ENCODE data around the gene FBXL19.

The FBXL19 gene

GRCh38 chr16:30948667-30949649, 25.6 kb downstream of the FBXL19 start, which contains the start of gene ORAI3:
Gene ORAI3, plus strand, starts transcription at chr16:30949068. Its CDS starts 222 bp downstream, at chr16:30949290.
- H3K9me3 ChIP-seq (ENCODE audit: control insufficient read depth, low read length): no peaks in the 10 kb centered on the region
- WGBS, 2 experiments (ENCODE audit: insufficient coverage in 2 of 2): 0% methylated on average over 49 to 57 of the region's 70 CpGs
- peak within 1 kb of the TSS; percentile 91 for H3K27ac ChIP-seq (ENCODE audit: low read depth, low read length, severe bottlenecking)
- H3K36me3 ChIP-seq (ENCODE audit: control insufficient read depth, insufficient read depth, low read length): peaks cover 40% of the 10 kb centered on the region
- H3K4me1 ChIP-seq (ENCODE audit: control insufficient read depth, insufficient read depth, low read length, poor library complexity, severe bottlenecking): peaks cover 26% of the 10 kb centered on the region
- peak within 1 kb of the TSS; percentile 84 for H3K4me3 ChIP-seq (ENCODE audit: extremely low read depth, insufficient read depth, low read length, poor library complexity, severe bottlenecking)

- WGBS, 2 experiments (ENCODE audit: insufficient coverage in 2 of 2): 10 to 11% methylated on average over 19 to 21 of the region's 21 CpGs
- Histone ChIP-seq H3K4me1 (ENCODE audit: control insufficient read depth, insufficient read depth, low read length, poor library complexity, severe bottlenecking) (peaks cover 27% of the 10 kb centered on the region), H3K4me3 (ENCODE audit: extremely low read depth, insufficient read depth, low read length, poor library complexity, severe bottlenecking) (peak overlapping the region; percentile 84), H3K9me3 (ENCODE audit: control insufficient read depth, low read length) (no peaks in the 10 kb centered on the region), H3K36me3 (ENCODE audit: control insufficient read depth, insufficient read depth, low read length) (peaks cover 31% of the 10 kb centered on the region), H3K27ac (ENCODE audit: low read depth, low read length, severe bottlenecking) (peak overlapping the region; percentile 86)
Observed at GRCh38 chr16:30949650-30950515, 26.5 kb downstream of the FBXL19 start.

- H3K27ac ChIP-seq (ENCODE audit: low read depth, low read length, severe bottlenecking): peak overlapping the region; percentile 86
- peaks cover 25% of the 10 kb centered on the region for H3K36me3 ChIP-seq (ENCODE audit: control insufficient read depth, insufficient read depth, low read length)
- 96 to 97% methylated on average over 5 of the region's 8 CpGs for WGBS, 2 experiments (ENCODE audit: insufficient coverage in 2 of 2)
- H3K4me1 ChIP-seq (ENCODE audit: control insufficient read depth, insufficient read depth, low read length, poor library complexity, severe bottlenecking): peaks cover 27% of the 10 kb centered on the region
- H3K4me3 ChIP-seq (ENCODE audit: extremely low read depth, insufficient read depth, low read length, poor library complexity, severe bottlenecking): peak overlapping the region; percentile 84
- H3K9me3 ChIP-seq (ENCODE audit: control insufficient read depth, low read length): no peaks in the 10 kb centered on the region
Observed at GRCh38 chr16:30950516-30951065, 27.2 kb downstream of the FBXL19 start.

GRCh38 chr16:30951193-30951592, 27.8 kb downstream of the FBXL19 start:
- Histone ChIP-seq H3K36me3 (ENCODE audit: control insufficient read depth, insufficient read depth, low read length) (peaks cover 20% of the 10 kb centered on the region), H3K4me3 (ENCODE audit: extremely low read depth, insufficient read depth, low read length, poor library complexity, severe bottlenecking) (no peak overlapping the region), H3K27ac (ENCODE audit: low read depth, low read length, severe bottlenecking) (no peak overlapping the region), H3K4me1 (ENCODE audit: control insufficient read depth, insufficient read depth, low read length, poor library complexity, severe bottlenecking) (peaks cover 27% of the 10 kb centered on the region), H3K9me3 (ENCODE audit: control insufficient read depth, low read length) (no peaks in the 10 kb centered on the region)
- WGBS, 2 experiments (ENCODE audit: insufficient coverage in 2 of 2): 89 to 90% methylated on average over 1 of the region's 1 CpG

- WGBS, 2 experiments (ENCODE audit: insufficient coverage in 2 of 2): 91 to 96% methylated on average over 3 of the region's 3 CpGs
- H3K4me3 ChIP-seq (ENCODE audit: extremely low read depth, insufficient read depth, low read length, poor library complexity, severe bottlenecking): no peak overlapping the region
- peaks cover 14% of the 10 kb centered on the region for H3K36me3 ChIP-seq (ENCODE audit: control insufficient read depth, insufficient read depth, low read length)
- peaks cover 26% of the 10 kb centered on the region for H3K4me1 ChIP-seq (ENCODE audit: control insufficient read depth, insufficient read depth, low read length, poor library complexity, severe bottlenecking)
- H3K27ac ChIP-seq (ENCODE audit: low read depth, low read length, severe bottlenecking): no peak overlapping the region
- H3K9me3 ChIP-seq (ENCODE audit: control insufficient read depth, low read length): no peaks in the 10 kb centered on the region
Observed at GRCh38 chr16:30951750-30952149, 28.4 kb downstream of the FBXL19 start.

- peaks cover 16% of the 10 kb centered on the region for H3K4me1 ChIP-seq (ENCODE audit: control insufficient read depth, insufficient read depth, low read length, poor library complexity, severe bottlenecking)
- no peaks in the 10 kb centered on the region for H3K9me3 ChIP-seq (ENCODE audit: control insufficient read depth, low read length)
- H3K4me3 ChIP-seq (ENCODE audit: extremely low read depth, insufficient read depth, low read length, poor library complexity, severe bottlenecking): no peak overlapping the region
- H3K36me3 ChIP-seq (ENCODE audit: control insufficient read depth, insufficient read depth, low read length): peaks cover 11% of the 10 kb centered on the region
- H3K27ac ChIP-seq (ENCODE audit: low read depth, low read length, severe bottlenecking): no peak overlapping the region
- 67 to 80% methylated on average over 7 to 9 of the region's 9 CpGs for WGBS, 2 experiments (ENCODE audit: insufficient coverage in 2 of 2)
Observed at GRCh38 chr16:30953111-30953510, 29.7 kb downstream of the FBXL19 start.

GRCh38 chr16:30953511-30954124, 30.2 kb downstream of the FBXL19 start:
- peaks cover 17% of the 10 kb centered on the region for H3K4me1 ChIP-seq (ENCODE audit: control insufficient read depth, insufficient read depth, low read length, poor library complexity, severe bottlenecking)
- H3K27ac ChIP-seq (ENCODE audit: low read depth, low read length, severe bottlenecking): peak overlapping the region; percentile 29
- H3K4me3 ChIP-seq (ENCODE audit: extremely low read depth, insufficient read depth, low read length, poor library complexity, severe bottlenecking): no peak overlapping the region
- no peaks in the 10 kb centered on the region for H3K9me3 ChIP-seq (ENCODE audit: control insufficient read depth, low read length)
- 43 to 47% methylated on average over 12 to 13 of the region's 15 CpGs for WGBS, 2 experiments (ENCODE audit: insufficient coverage in 2 of 2)
- peaks cover 11% of the 10 kb centered on the region for H3K36me3 ChIP-seq (ENCODE audit: control insufficient read depth, insufficient read depth, low read length)

- WGBS, 2 experiments (ENCODE audit: insufficient coverage in 2 of 2): 96% methylated on average over 8 of the region's 8 CpGs
- H3K9me3 ChIP-seq (ENCODE audit: control insufficient read depth, low read length): no peaks in the 10 kb centered on the region
- H3K4me3 ChIP-seq (ENCODE audit: extremely low read depth, insufficient read depth, low read length, poor library complexity, severe bottlenecking): no peak overlapping the region
- H3K27ac ChIP-seq (ENCODE audit: low read depth, low read length, severe bottlenecking): no peak overlapping the region
- peaks cover 23% of the 10 kb centered on the region for H3K36me3 ChIP-seq (ENCODE audit: control insufficient read depth, insufficient read depth, low read length)
- peaks cover 20% of the 10 kb centered on the region for H3K4me1 ChIP-seq (ENCODE audit: control insufficient read depth, insufficient read depth, low read length, poor library complexity, severe bottlenecking)
Observed at GRCh38 chr16:30954993-30955392, 31.6 kb downstream of the FBXL19 start.

GRCh38 chr16:30956601-30957455, 33.5 kb downstream of the FBXL19 start:
- peak overlapping the region; percentile 79 for H3K4me3 ChIP-seq (ENCODE audit: extremely low read depth, insufficient read depth, low read length, poor library complexity, severe bottlenecking)
- H3K27ac ChIP-seq (ENCODE audit: low read depth, low read length, severe bottlenecking): peak overlapping the region; percentile 99
- peaks cover 31% of the 10 kb centered on the region for H3K36me3 ChIP-seq (ENCODE audit: control insufficient read depth, insufficient read depth, low read length)
- no peaks in the 10 kb centered on the region for H3K9me3 ChIP-seq (ENCODE audit: control insufficient read depth, low read length)
- H3K4me1 ChIP-seq (ENCODE audit: control insufficient read depth, insufficient read depth, low read length, poor library complexity, severe bottlenecking): peaks cover 14% of the 10 kb centered on the region
- WGBS, 2 experiments (ENCODE audit: insufficient coverage in 2 of 2): 34 to 35% methylated on average over 40 to 42 of the region's 42 CpGs
